Measurements from ENCODE around the gene IL13.

DNA sequence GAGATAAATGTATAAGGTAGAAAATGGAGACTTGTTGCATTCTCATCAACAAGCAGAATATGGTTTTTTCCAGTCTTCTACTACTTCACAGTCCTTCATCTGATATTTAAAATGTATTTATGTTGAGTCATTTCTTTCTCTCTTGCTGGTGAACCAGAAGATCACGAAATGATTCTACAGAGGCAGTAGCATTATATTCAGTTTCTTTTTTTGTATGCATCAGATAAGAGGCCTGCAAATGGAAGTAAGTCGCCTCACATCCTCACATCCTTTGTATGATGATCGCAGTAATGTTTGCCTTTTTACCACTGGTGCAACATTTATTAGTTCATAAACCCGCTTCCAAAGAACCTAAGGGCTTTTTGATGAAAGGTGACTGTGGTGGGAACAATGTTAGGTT, 22.1 kb upstream of the IL13 start:
- TF ChIP-seq, protein P1, sequence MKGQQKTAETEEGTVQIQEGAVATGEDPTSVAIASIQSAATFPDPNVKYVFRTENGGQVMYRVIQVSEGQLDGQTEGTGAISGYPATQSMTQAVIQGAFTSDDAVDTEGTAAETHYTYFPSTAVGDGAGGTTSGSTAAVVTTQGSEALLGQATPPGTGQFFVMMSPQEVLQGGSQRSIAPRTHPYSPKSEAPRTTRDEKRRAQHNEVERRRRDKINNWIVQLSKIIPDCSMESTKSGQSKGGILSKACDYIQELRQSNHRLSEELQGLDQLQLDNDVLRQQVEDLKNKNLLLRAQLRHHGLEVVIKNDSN (IDR thresholded peaks at IDR 0.05), result no peak
- TF ChIP-seq, protein P2, sequence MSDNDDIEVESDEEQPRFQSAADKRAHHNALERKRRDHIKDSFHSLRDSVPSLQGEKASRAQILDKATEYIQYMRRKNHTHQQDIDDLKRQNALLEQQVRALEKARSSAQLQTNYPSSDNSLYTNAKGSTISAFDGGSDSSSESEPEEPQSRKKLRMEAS (IDR thresholded peaks at IDR 0.05), result no peak
- TF ChIP-seq RAD21 (IDR thresholded peaks at IDR 0.05; ENCODE audit: low read depth), result no peak
- no peak for TF ChIP-seq EP300 (IDR thresholded peaks at IDR 0.05; ENCODE audit: borderline replicate concordance)
- TF ChIP-seq CREB1 (IDR thresholded peaks at IDR 0.05; ENCODE audit: low read depth), result no peak
